Neural progenitor cell (in vitro differentiated cells): ENCODE measurements around the gene PGM2. TPM values are rescaled to one million over a fixed set of nuclear protein-coding genes. Genes with fewer than 3 reads are reported as not detected.
A peak's percentile ranks its signal among the peaks of the same experiment; 100 is the strongest.

Source experiments
- DNase-seq: peaks from one replicate; pipeline ENCODE4 v3.0.0-alpha.2; 2016; ENCODE audit warnings: low spot score
- H2AFZ ChIP-seq: fragments of 200-600 bp; sonication (generic); replicated peaks from 2 replicates; pipeline ENCODE4 v1.6.1; 2016; ENCODE audit warnings: antibody characterized with exemption
- H3F3A ChIP-seq: fragments of 200-600 bp; sonication (generic); 2 replicates; pipeline ENCODE4 v1.6.1; 2016; ENCODE audit warnings: antibody characterized with exemption, low read depth
- H3K27ac ChIP-seq: fragments of 200-600 bp; sonication (generic); 2 replicates; pipeline ENCODE4 v1.5.1; 2016; ENCODE audit warnings: mild to moderate bottlenecking
- H3K27me3 ChIP-seq: fragments of 200-600 bp; sonication (generic); 2 replicates; pipeline ENCODE4 v1.6.1; 2016; ENCODE audit warnings: mild to moderate bottlenecking, moderate library complexity
- H3K36me3 ChIP-seq: fragments of 200-600 bp; sonication (generic); 2 replicates; pipeline ENCODE4 v1.5.1; 2016
- H3K4me1 ChIP-seq: fragments of 200-600 bp; sonication (generic); 2 replicates; pipeline ENCODE4 v1.6.1; 2016; ENCODE audit warnings: mixed run types
- H3K4me2 ChIP-seq: fragments of 200-600 bp; sonication (generic); 2 replicates; pipeline ENCODE4 v1.6.1; 2016
- H3K4me3 ChIP-seq: fragments of 200-600 bp; sonication (generic); 2 replicates; pipeline ENCODE4 v1.5.1; 2016
- H3K79me2 ChIP-seq: fragments of 200-600 bp; sonication (generic); 2 replicates; pipeline ENCODE4 v1.6.1; 2016; ENCODE audit warnings: low read depth
- H3K9ac ChIP-seq: fragments of 200-600 bp; sonication (generic); 2 replicates; pipeline ENCODE4 v1.6.1; 2016
- H3K9me3 ChIP-seq: fragments of 200-600 bp; sonication (generic); 2 replicates; pipeline ENCODE4 v1.5.1; 2016; ENCODE audit warnings: low read depth
- H4K20me1 ChIP-seq: fragments of 200-600 bp; sonication (generic); 2 replicates; pipeline ENCODE4 v1.6.1; 2016; ENCODE audit warnings: low read depth
- H3K27ac Mint-ChIP-seq: 3 replicates; pipeline ENCODE4 v1.8.0; 2021; ENCODE audit warnings: mixed read lengths
- H3K27me3 Mint-ChIP-seq: 2 replicates; pipeline ENCODE4 v1.8.0; 2022; ENCODE audit warnings: low read depth, mild to moderate bottlenecking, inconsistent platforms, moderate library complexity, mixed read lengths; ENCODE audit not compliant: insufficient read depth
- H3K36me3 Mint-ChIP-seq: 3 replicates; pipeline ENCODE4 v1.8.0; 2021; ENCODE audit warnings: mixed read lengths
- H3K4me1 Mint-ChIP-seq: 3 replicates; pipeline ENCODE4 v1.8.0; 2021; ENCODE audit warnings: mixed read lengths
- H3K4me3 Mint-ChIP-seq: 3 replicates; pipeline ENCODE4 v1.8.0; 2021; ENCODE audit warnings: mild to moderate bottlenecking, moderate library complexity, mixed read lengths
- H3K9me3 Mint-ChIP-seq: 3 replicates; pipeline ENCODE4 v1.8.0; 2020; ENCODE audit warnings: mixed read lengths
- EZH2 ChIP-seq: fragments of 200-600 bp; sonication (generic); IDR thresholded peaks from 2 replicates; pipeline ENCODE4 v1.6.1; 2017; ENCODE audit warnings: antibody characterized with exemption, mild to moderate bottlenecking, moderate library complexity
- EZH2phosphoT487 ChIP-seq: fragments of 200-600 bp; sonication (generic); IDR thresholded peaks from 2 replicates; pipeline ENCODE4 v1.6.1; 2017; ENCODE audit warnings: antibody characterized with exemption
- total RNA-seq: library from RNA; depleted of rRNA; stranded (reverse); fragments of >200 nt; gene quantifications from 2 replicates; pipeline ENCODE4 v1.2.3, GENCODE V29; 2015; ENCODE audit warnings: low replicate concordance
- TF ChIP-seq, protein P1 (sequence below): fragments of 200-600 bp; sonication (generic); IDR thresholded peaks from 2 replicates; pipeline ENCODE4 v1.5.1; 2017; ENCODE audit warnings: antibody characterized with exemption, mild to moderate bottlenecking

Gene PGM2
- total RNA-seq, 1 donor from 2014 or later, result 20.1 TPM

DNA sequence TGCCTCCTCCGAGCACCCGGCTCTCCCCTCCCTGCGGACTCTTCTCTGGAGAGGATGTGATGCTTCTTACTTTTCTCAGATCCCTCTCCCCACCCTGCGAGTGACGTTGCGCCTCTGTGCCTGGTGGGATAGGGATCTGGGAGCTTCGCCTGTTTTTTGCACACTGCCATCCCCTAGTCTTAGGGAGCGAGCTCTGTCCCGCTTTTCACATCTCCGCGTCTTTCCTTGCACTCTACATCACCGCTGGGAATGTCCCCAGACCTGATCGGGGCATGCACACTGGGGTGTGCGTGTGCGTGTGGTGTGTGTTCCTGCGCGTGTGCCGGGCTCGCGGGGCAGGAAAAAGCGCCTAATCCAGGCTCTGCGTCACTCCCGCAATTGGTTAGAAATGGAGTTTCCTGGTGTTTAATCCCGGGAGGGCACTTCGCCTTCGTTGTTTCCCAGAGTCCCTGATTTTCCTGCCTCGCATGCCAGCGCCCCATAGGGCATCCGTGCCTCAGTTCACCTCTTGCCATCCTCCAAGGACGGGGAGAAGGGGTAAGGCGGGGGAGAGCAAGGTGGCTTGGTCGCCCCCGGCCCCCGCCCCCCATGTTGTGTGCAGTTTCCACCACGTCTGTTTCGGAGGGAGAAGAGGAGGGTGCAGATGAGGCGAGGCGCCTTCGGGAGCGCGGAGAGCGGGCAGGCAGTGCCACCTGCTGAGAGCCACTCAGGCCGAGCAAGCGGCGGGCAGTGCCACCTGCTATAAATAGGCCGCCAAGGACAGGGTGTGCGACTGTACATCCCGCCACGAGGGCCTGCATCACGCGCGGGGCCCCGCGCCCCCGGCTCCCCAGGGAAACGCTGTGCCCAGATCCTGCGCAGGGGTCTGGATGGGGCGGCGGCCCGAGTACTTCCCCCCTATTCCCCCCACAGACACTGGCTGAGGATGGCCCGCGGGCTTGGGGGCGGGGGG, 63.6 kb downstream of the PGM2 start:
- Histone ChIP-seq H3K4me2 (peak overlapping the region; percentile 99), H3K4me3 (peak overlapping the region; percentile 74), H3K27ac (no peak overlapping the region), H3F3A (no peaks in the 10 kb centered on the region), H3K9me3 (no peaks in the 10 kb centered on the region), H3K79me2 (no peaks in the 10 kb centered on the region), H3K27me3 (peaks cover 85% of the 10 kb centered on the region), H3K4me1 (peaks cover 12% of the 10 kb centered on the region), H2AFZ (peak overlapping the region; percentile 96), H3K9ac (no peak overlapping the region), H3K36me3 (no peaks in the 10 kb centered on the region), H4K20me1 (peaks cover 4% of the 10 kb centered on the region)
- peak; percentile 39 for DNase-seq
- Mint-ChIP-seq H3K27ac (no peak overlapping the region), H3K4me1 (peaks cover 3% of the 10 kb centered on the region), H3K4me3 (peak overlapping the region; percentile 83), H3K9me3 (no peaks in the 10 kb centered on the region), H3K27me3 (peaks cover 30% of the 10 kb centered on the region), H3K36me3 (no peaks in the 10 kb centered on the region)
- TF ChIP-seq EZH2phosphoT487 (peak; percentile 63), EZH2 (peak; percentile 90)
- TF ChIP-seq, protein P1, sequence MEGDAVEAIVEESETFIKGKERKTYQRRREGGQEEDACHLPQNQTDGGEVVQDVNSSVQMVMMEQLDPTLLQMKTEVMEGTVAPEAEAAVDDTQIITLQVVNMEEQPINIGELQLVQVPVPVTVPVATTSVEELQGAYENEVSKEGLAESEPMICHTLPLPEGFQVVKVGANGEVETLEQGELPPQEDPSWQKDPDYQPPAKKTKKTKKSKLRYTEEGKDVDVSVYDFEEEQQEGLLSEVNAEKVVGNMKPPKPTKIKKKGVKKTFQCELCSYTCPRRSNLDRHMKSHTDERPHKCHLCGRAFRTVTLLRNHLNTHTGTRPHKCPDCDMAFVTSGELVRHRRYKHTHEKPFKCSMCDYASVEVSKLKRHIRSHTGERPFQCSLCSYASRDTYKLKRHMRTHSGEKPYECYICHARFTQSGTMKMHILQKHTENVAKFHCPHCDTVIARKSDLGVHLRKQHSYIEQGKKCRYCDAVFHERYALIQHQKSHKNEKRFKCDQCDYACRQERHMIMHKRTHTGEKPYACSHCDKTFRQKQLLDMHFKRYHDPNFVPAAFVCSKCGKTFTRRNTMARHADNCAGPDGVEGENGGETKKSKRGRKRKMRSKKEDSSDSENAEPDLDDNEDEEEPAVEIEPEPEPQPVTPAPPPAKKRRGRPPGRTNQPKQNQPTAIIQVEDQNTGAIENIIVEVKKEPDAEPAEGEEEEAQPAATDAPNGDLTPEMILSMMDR, result no peak

DNA sequence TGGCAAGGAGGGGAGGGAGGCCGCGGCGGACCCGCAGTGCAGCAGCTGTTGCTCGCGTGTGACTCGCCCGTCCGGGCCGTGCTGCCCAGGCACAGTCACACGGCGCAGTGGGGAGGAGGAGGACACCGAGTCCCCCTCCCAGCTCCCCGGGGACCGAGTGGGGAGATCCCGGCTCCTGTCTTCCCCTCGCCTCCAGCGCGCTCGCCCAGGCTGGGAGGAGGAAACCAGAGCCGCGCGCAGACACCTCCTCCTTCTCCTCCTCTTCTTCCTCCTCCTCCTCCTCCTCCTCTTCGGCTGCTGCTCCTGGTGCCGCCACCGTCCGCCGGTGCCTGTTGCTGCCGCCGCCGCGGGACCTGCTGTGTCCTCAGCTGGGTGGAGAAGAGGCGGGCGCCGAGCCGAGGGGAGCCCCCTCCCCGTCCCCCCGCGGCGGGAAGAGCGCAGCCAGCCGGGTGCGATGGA, 64.3 kb downstream of the PGM2 start, which contains the start of gene TBC1D1:
TBC1D1 (plus strand) TSS at position 284 of the 459 bp plus-strand sequence. CDS start 11,012 bp downstream, outside the sequence.
- peak within 1 kb of the TSS; percentile 96 for H2AFZ ChIP-seq
- Mint-ChIP-seq H3K36me3 (no peaks in the 10 kb centered on the region), H3K4me3 (peak within 1 kb of the TSS; percentile 91), H3K27ac (no peak within 1 kb of the TSS), H3K4me1 (peaks cover 3% of the 10 kb centered on the region), H3K27me3 (peaks cover 33% of the 10 kb centered on the region), H3K9me3 (no peaks in the 10 kb centered on the region)
- no peaks in the 10 kb centered on the region for H3F3A ChIP-seq
- H3K36me3 ChIP-seq, result no peaks in the 10 kb centered on the region
- TF ChIP-seq, protein P1, result no peak
- TF ChIP-seq EZH2phosphoT487 (no peak), EZH2 (peak; percentile 19)
- H3K27ac ChIP-seq, result no peak within 1 kb of the TSS
- no peaks in the 10 kb centered on the region for H3K79me2 ChIP-seq
- H4K20me1 ChIP-seq, result peaks cover 4% of the 10 kb centered on the region
- H3K9me3 ChIP-seq, result no peaks in the 10 kb centered on the region
- peak; percentile 48 for DNase-seq
- H3K4me2 ChIP-seq, result peak within 1 kb of the TSS; percentile 99
- H3K9ac ChIP-seq, result no peak within 1 kb of the TSS
- H3K4me3 ChIP-seq, result peak within 1 kb of the TSS; percentile 74
- peaks cover 80% of the 10 kb centered on the region for H3K27me3 ChIP-seq
- H3K4me1 ChIP-seq, result peaks cover 12% of the 10 kb centered on the region

DNA sequence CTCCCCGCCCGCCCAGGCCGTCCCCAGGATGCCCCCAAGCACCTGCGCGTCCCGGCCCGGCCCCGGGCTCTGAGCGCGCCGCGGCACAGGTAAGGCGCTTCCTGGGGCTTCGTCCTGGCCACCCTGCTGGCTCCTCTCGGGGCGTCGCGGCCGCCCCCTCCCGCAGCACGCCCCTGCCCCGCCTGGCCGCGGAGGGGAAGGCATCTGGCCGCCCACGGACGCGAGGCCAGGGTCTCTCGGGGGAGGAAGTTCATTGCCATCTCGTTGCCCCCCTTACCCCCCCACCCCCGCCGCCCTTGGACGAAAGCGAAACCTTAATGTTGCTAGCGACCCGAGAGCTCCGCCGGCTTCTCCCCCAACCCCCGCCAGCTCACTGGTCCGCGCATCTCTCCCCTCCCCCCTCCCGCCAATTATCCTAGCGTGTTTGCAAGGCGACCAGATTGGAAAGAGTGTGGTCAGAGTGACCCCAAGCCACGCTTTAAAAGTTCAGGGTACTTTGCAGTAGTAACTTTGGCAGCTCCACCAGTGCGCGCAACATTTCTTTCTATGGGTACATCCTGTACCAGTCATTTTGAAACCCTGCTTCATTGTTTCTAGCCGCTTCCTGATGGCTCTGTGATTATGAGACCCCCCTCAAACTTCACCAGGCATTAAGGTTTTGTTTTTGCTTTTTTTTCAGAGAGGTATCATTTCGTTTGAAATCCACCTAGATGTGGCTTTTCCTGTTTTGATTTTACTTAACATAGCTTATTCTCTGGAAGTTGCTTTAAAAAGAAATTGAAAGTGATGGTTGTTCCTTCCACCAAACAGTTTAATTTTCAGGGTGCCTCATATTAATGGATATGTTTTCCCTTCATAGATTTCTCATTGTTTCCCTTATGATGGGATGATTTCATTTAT, 65.0 kb downstream of the PGM2 start:
- H3K9me3 Mint-ChIP-seq, result no peaks in the 10 kb centered on the region
- H3K4me2 ChIP-seq, result peak overlapping the region; percentile 99
- TF ChIP-seq EZH2 (no peak), EZH2phosphoT487 (no peak)
- TF ChIP-seq, protein P1, result no peak
- H3K27me3 Mint-ChIP-seq, result peaks cover 34% of the 10 kb centered on the region
- no peaks in the 10 kb centered on the region for H3K36me3 Mint-ChIP-seq
- peak overlapping the region; percentile 91 for H3K4me3 Mint-ChIP-seq
- peaks cover 3% of the 10 kb centered on the region for H3K4me1 Mint-ChIP-seq
- H3K36me3 ChIP-seq, result no peaks in the 10 kb centered on the region
- H3F3A ChIP-seq, result no peaks in the 10 kb centered on the region
- DNase-seq, result peak; percentile 51
- H3K9ac ChIP-seq, result no peak overlapping the region
- H3K9me3 ChIP-seq, result no peaks in the 10 kb centered on the region
- H3K27ac Mint-ChIP-seq, result no peak overlapping the region
- peaks cover 73% of the 10 kb centered on the region for H3K27me3 ChIP-seq
- no peaks in the 10 kb centered on the region for H3K79me2 ChIP-seq
- H4K20me1 ChIP-seq, result peaks cover 4% of the 10 kb centered on the region
- peak overlapping the region; percentile 74 for H3K4me3 ChIP-seq
- H3K27ac ChIP-seq, result no peak overlapping the region
- peak overlapping the region; percentile 96 for H2AFZ ChIP-seq
- peaks cover 12% of the 10 kb centered on the region for H3K4me1 ChIP-seq
